Thoracic aorta endothelial cell (primary cell): ENCODE data around the gene PFKP. TPM values are rescaled to one million over a fixed set of nuclear protein-coding genes. Genes with fewer than 3 reads are reported as not detected.

Source experiments
- total RNA-seq: library from RNA; depleted of rRNA; stranded (reverse); fragments of >200 nt; gene quantifications from 2 replicates; pipeline ENCODE4 v1.2.3, GENCODE V29; 2012

Gene PFKP
- 349 and 368 TPM in 2 replicates for total RNA-seq

GRCh38 chr10:3067118-3067858 lies at the start of gene PFKP:
Gene PFKP (plus strand): TSS chr10:3067548. CDS start chr10:3067596, 48 bp downstream.

GRCh38 chr10:3172446-3173170 lies 105.3 kb downstream of the PFKP start, which contains the start of gene PITRM1:
Gene PITRM1 (minus strand): TSS chr10:3172782. CDS start chr10:3172772, 10 bp downstream.

Other genes with a start within 250 kb of the PFKP start
- 153 and 181 TPM in 2 replicates for gene PITRM1, start 105.2 kb downstream of the PFKP start, total RNA-seq